ENCODE measurements around the gene RHBG. TPM values are rescaled to one million over a fixed set of nuclear protein-coding genes. Genes with fewer than 3 reads are reported as not detected.

RHBG gene
- total and polyA plus RNA-seq, 4 donors, result 0.25 to 6.4 (median 2.3) TPM

GRCh38 chr1:156401041-156401574 lies 32.1 kb downstream of the RHBG start (continued):
- TF ChIP-seq FOXA1 (IDR thresholded peaks at IDR 0.05) (no peak), ZBTB33 (IDR thresholded peaks at IDR 0.05) (no peak), RXRA (IDR thresholded peaks at IDR 0.05) (no peak)

- no peak overlapping the region for H3K9ac ChIP-seq (ENCODE audit: low read depth in 1 of 2, low read length in 2 of 2)
- no peaks in the 10 kb centered on the region for H3K36me3 ChIP-seq (ENCODE audit: control insufficient read depth in 4 of 4, insufficient read depth in 3 of 4, low read depth in 1 of 4, low read length in 3 of 4)
- DNase-seq (ENCODE audit: low spot score), result no peak
- 54% methylated on average over 3 of the region's 3 CpGs for WGBS
- H3K27ac ChIP-seq (ENCODE audit: low read depth in 1 of 2, low read length in 2 of 2), result no peak overlapping the region
- no peaks in the 10 kb centered on the region for H3K9me3 ChIP-seq (ENCODE audit: control insufficient read depth in 4 of 4, low read length in 3 of 4)
- H3K4me3 ChIP-seq (ENCODE audit: low read depth in 1 of 3, low read length in 3 of 3), result no peak overlapping the region
- H3K4me1 ChIP-seq (ENCODE audit: control insufficient read depth in 4 of 4, insufficient read depth in 4 of 4, low read length in 3 of 4), result no peaks in the 10 kb centered on the region
- TF ChIP-seq FOXA1 (IDR thresholded peaks at IDR 0.05) (no peak), NR2F2 (IDR thresholded peaks at IDR 0.05) (no peak), JUND (IDR thresholded peaks at IDR 0.05) (no peak), CTCF (IDR thresholded peaks at IDR 0.05; ENCODE audit: low read depth, low read length, missing input control) (no peak), HNF4G (IDR thresholded peaks at IDR 0.05) (no peak), ZBTB33 (IDR thresholded peaks at IDR 0.05) (no peak), EGR1 (IDR thresholded peaks at IDR 0.05; ENCODE audit: low read depth in 2 of 2) (no peak), SP1 (IDR thresholded peaks at IDR 0.05) (no peak), TAF1 (conservative IDR thresholded peaks at IDR 0.05) (no peak), ATF3 (IDR thresholded peaks at IDR 0.05) (no peak), REST (IDR thresholded peaks at IDR 0.05) (no peak), MAX (IDR thresholded peaks at IDR 0.05) (no peak), YY1 (IDR thresholded peaks at IDR 0.05) (no peak), RAD21 (IDR thresholded peaks at IDR 0.05) (no peak), FOXA2 (IDR thresholded peaks at IDR 0.05) (no peak), GABPA (IDR thresholded peaks at IDR 0.05 in 1 of 2, conservative IDR thresholded peaks at IDR 0.05 in 1 of 2) (no peak)
- H3K27me3 ChIP-seq (ENCODE audit: control insufficient read depth in 4 of 4, insufficient read depth in 4 of 4, low read length in 3 of 4), result peaks cover 0 to 2% (median 0%) of the 10 kb centered on the region in 4 donors
These were observed 32.7 kb downstream of the RHBG start for GRCh38 chr1:156401681-156402081.
